GM23248 (cell line): Measurements from ENCODE around the gene IFNAR2. TPM values are rescaled to one million over a fixed set of nuclear protein-coding genes. Genes with fewer than 3 reads are reported as not detected.
"Not testable (repeated sequence)": the region's sequence is repeated elsewhere in the genome, so short reads cannot be mapped to it uniquely, and the experiment has no call there.

Experiments
- DNase-seq: peaks from one replicate; pipeline ENCODE4 v3.0.0-alpha.2; 2015
- H2AFZ ChIP-seq: fragments of 200-600 bp; sonication (generic); 2 replicates; pipeline ENCODE4 v1.6.1; 2016; ENCODE audit warnings: antibody characterized with exemption
- H3F3A ChIP-seq: fragments of 200-600 bp; sonication (generic); 2 replicates; pipeline ENCODE4 v1.6.1; 2016; ENCODE audit warnings: mild to moderate bottlenecking, antibody characterized with exemption, mixed run types; ENCODE audit not compliant: insufficient read depth
- H3K27ac ChIP-seq: fragments of 200-600 bp; sonication (generic); 2 replicates; pipeline ENCODE4 v1.5.1; 2016; ENCODE audit warnings: mild to moderate bottlenecking
- H3K27me3 ChIP-seq: fragments of 200-600 bp; sonication (generic); replicated peaks from 2 replicates; pipeline ENCODE4 v1.6.1; 2016; ENCODE audit warnings: mild to moderate bottlenecking; ENCODE audit not compliant: insufficient read depth
- H3K36me3 ChIP-seq: fragments of 200-600 bp; sonication (generic); 2 replicates; pipeline ENCODE4 v1.6.1; 2016; ENCODE audit warnings: low read depth, mild to moderate bottlenecking
- H3K4me1 ChIP-seq: fragments of 200-600 bp; sonication (generic); 2 replicates; pipeline ENCODE4 v1.6.1; 2016; ENCODE audit warnings: mild to moderate bottlenecking; ENCODE audit not compliant: insufficient read depth
- H3K4me2 ChIP-seq: fragments of 200-600 bp; sonication (generic); one replicate; pipeline ENCODE4 v1.6.1; 2016; ENCODE audit warnings: mild to moderate bottlenecking; ENCODE audit not compliant: unreplicated experiment
- H3K4me3 ChIP-seq: fragments of 200-600 bp; sonication (generic); 2 replicates; pipeline ENCODE4 v1.5.1; 2016; ENCODE audit warnings: mild to moderate bottlenecking
- H3K79me2 ChIP-seq: fragments of 200-600 bp; sonication (generic); 2 replicates; pipeline ENCODE4 v1.6.1; 2016; ENCODE audit warnings: mild to moderate bottlenecking; ENCODE audit not compliant: insufficient read depth
- H3K9ac ChIP-seq: fragments of 200-600 bp; sonication (generic); 2 replicates; pipeline ENCODE4 v1.6.1; 2016; ENCODE audit warnings: mild to moderate bottlenecking
- H3K9me2 ChIP-seq: fragments of 200-600 bp; sonication (generic); 2 replicates; pipeline ENCODE4 v1.6.1; 2016; ENCODE audit warnings: mixed run types, mild to moderate bottlenecking, moderate library complexity; ENCODE audit not compliant: insufficient read depth
- H3K9me3 ChIP-seq: fragments of 200-600 bp; sonication (generic); one replicate; pipeline ENCODE4 v1.6.1; 2017; ENCODE audit warnings: low read depth
- H4K20me1 ChIP-seq: fragments of 200-600 bp; sonication (generic); 2 replicates; pipeline ENCODE4 v1.6.0; 2016; ENCODE audit not compliant: insufficient read depth
- EZH2 ChIP-seq: fragments of 200-600 bp; sonication (generic); IDR thresholded peaks from 2 replicates; pipeline ENCODE4 v1.6.1; 2018; ENCODE audit warnings: antibody characterized with exemption, mild to moderate bottlenecking; ENCODE audit not compliant: insufficient read depth, poor library complexity, severe bottlenecking
- EZH2phosphoT487 ChIP-seq: fragments of 200-600 bp; sonication (generic); IDR thresholded peaks from 2 replicates; pipeline ENCODE4 v1.6.1; 2018; ENCODE audit warnings: antibody characterized with exemption, moderate library complexity, mild to moderate bottlenecking, low read depth; ENCODE audit not compliant: insufficient read depth
- WGBS, 2 experiments: methylation state at CpG; one replicate each; pipeline ENCODE4 v1.1.6; 2015 to 2017; ENCODE audit warnings: low lambda C conversion rate in 2 of 2, low coverage in 1 of 2; ENCODE audit errors: missing lambda C conversion rate in 2 of 2; 5-methylcytosine and 5-hydroxymethylcytosine counted together
- in situ Hi-C: fragments of 300-500 bp; cut with MboI; formaldehyde crosslinking; loops from 2 replicates; pipeline ENCODE4 v1.15.0; 2020
- polyA plus RNA-seq: library from polyadenylated mRNA; unstranded; fragments of >200 nt; fragmentation: Nextera tagmentation; extraction: Ambion mirVana; gene quantifications from 2 replicates; pipeline ENCODE4 v1.2.1, GENCODE V29; 2016
- total RNA-seq: library from RNA; depleted of rRNA; stranded (reverse); fragments of >200 nt; shearing (Covaris generic); gene quantifications from 2 replicates; pipeline ENCODE4 v1.2.3, GENCODE V29; 2014

Gene IFNAR2
- total and polyA plus RNA-seq, 2 experiments from 2014 or later, result 4.0 to 21.8 TPM

GRCh38 chr21:33237486-33237885 is 7.7 kb downstream of the IFNAR2 start:
- WGBS, 2 experiments, result 94 to 95% methylated on average over 3 of the region's 3 CpGs
- H3F3A ChIP-seq, result peaks cover 6% of the 10 kb centered on the region; the same call in 1 of the 2 replicates
- no peaks in the 10 kb centered on the region for H3K9me2 ChIP-seq
- H3K27ac ChIP-seq, result no peak overlapping the region
- peaks cover 36% of the 10 kb centered on the region for H3K79me2 ChIP-seq
- TF ChIP-seq EZH2phosphoT487 (no peak), EZH2 (no peak)
- no peak for DNase-seq
- H2AFZ ChIP-seq, result no peak overlapping the region
- no peak overlapping the region for H3K4me3 ChIP-seq
- H3K36me3 ChIP-seq, result no peaks in the 10 kb centered on the region
- H3K9me3 ChIP-seq, result no peaks in the 10 kb centered on the region
- H3K27me3 ChIP-seq, result no peaks in the 10 kb centered on the region
- peaks cover 5% of the 10 kb centered on the region for H3K4me1 ChIP-seq
- in situ Hi-C loops, result no loop called here
- no peak overlapping the region for H3K9ac ChIP-seq
- no peak overlapping the region for H3K4me2 ChIP-seq
- H4K20me1 ChIP-seq, result no peaks in the 10 kb centered on the region; the same call in 1 of the 2 replicates

DNA sequence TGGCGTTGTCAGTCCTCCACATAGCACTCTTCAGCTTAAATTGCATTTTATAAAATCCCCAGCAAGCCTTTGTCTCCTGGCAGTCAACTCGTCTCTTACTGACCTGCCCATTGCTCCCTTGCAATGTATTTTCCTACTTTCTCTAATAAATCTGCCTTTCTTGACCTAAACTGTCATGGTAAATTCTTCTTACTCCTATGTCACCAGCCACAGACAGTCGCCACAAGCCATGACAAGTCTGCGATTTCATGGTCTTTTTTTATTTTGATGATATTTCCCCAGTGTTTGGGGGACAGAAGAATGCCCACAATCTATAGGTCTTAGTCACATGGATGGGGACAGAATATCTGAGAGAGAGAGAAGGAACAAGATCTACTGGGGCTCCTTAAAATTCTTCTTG is 8.4 kb downstream of the IFNAR2 start:
- Histone ChIP-seq H3F3A (peaks cover 6% of the 10 kb centered on the region; the same call in 1 of the 2 replicates), H3K4me2 (no peak overlapping the region), H4K20me1 (no peaks in the 10 kb centered on the region; the same call in 1 of the 2 replicates), H3K79me2 (peaks cover 29% of the 10 kb centered on the region), H3K4me1 (peaks cover 5% of the 10 kb centered on the region), H3K9me2 (no peaks in the 10 kb centered on the region), H3K27me3 (no peaks in the 10 kb centered on the region), H2AFZ (no peak overlapping the region), H3K9ac (no peak overlapping the region), H3K36me3 (no peaks in the 10 kb centered on the region), H3K4me3 (no peak overlapping the region), H3K9me3 (no peaks in the 10 kb centered on the region), H3K27ac (no peak overlapping the region)
- in situ Hi-C loops, result no loop called here
- TF ChIP-seq EZH2phosphoT487 (no peak), EZH2 (no peak)
- WGBS, 2 experiments, result 93% methylated on average over 4 of the region's 4 CpGs
- DNase-seq, result no peak

GRCh38 chr21:33238565-33239255 is 9.0 kb downstream of the IFNAR2 start:
- no peak overlapping the region for H3K4me3 ChIP-seq
- H3K9me3 ChIP-seq, result no peaks in the 10 kb centered on the region
- H3K9ac ChIP-seq, result no peak overlapping the region
- H3K27ac ChIP-seq, result no peak overlapping the region
- DNase-seq, result peak; percentile 37
- no peak overlapping the region for H3K4me2 ChIP-seq
- no peaks in the 10 kb centered on the region for H3K9me2 ChIP-seq
- no peak for TF ChIP-seq EZH2
- TF ChIP-seq EZH2phosphoT487, result no peak
- no peaks in the 10 kb centered on the region for H3K27me3 ChIP-seq
- no peaks in the 10 kb centered on the region for H3K36me3 ChIP-seq
- WGBS, 2 experiments, result 88 to 93% methylated on average over 7 of the region's 7 CpGs
- in situ Hi-C loops, result no loop called here
- H3K4me1 ChIP-seq, result peaks cover 5% of the 10 kb centered on the region
- no peaks in the 10 kb centered on the region; the same call in 1 of the 2 replicates for H4K20me1 ChIP-seq
- no peak overlapping the region for H2AFZ ChIP-seq
- H3F3A ChIP-seq, result peaks cover 6% of the 10 kb centered on the region; the same call in 1 of the 2 replicates
- peaks cover 25% of the 10 kb centered on the region for H3K79me2 ChIP-seq

- DNase-seq, H3K36me3 ChIP-seq, H3F3A ChIP-seq, H3K4me1 ChIP-seq, in situ Hi-C loops, H3K27ac ChIP-seq, H3K4me3 ChIP-seq, H2AFZ ChIP-seq, H3K9me3 ChIP-seq, H3K4me2 ChIP-seq, H4K20me1 ChIP-seq, H3K9me2 ChIP-seq, H3K27me3 ChIP-seq, H3K9ac ChIP-seq: not testable (repeated sequence)
- peaks cover 20% of the 10 kb centered on the region for H3K79me2 ChIP-seq
Observed at GRCh38 chr21:33239559-33240127, 9.9 kb downstream of the IFNAR2 start.
